GM12864 (cell line): ENCODE measurements around the gene GM2A.
"Not testable (repeated sequence)": the region's sequence is repeated elsewhere in the genome, so short reads cannot be mapped to it uniquely, and the experiment has no call there.

Experiments used
- DNase-seq: peaks from one replicate; pipeline ENCODE4 v3.0.0-alpha.2; 2011; ENCODE audit warnings: low read depth
- H3K4me3 ChIP-seq: 2 replicates; pipeline ENCODE4 v1.5.1; 2011; ENCODE audit warnings: mild to moderate bottlenecking, low read depth, low read length, control low read depth
- CTCF ChIP-seq: IDR thresholded peaks from 2 replicates; pipeline ENCODE4 v1.5.1; 2011; ENCODE audit warnings: low read depth, mild to moderate bottlenecking, moderate library complexity, low read length, control low read depth, inconsistent platforms; ENCODE audit errors: missing control alignments

GM2A gene

GRCh38 chr5:151227918-151228447 lies 25.0 kb upstream of the GM2A start:
- no peak for DNase-seq
- no peak for TF ChIP-seq CTCF
- H3K4me3 ChIP-seq: no peak overlapping the region

GRCh38 chr5:151228986-151229385 lies 24.0 kb upstream of the GM2A start:
- no peak for DNase-seq
- no peak for TF ChIP-seq CTCF
- H3K4me3 ChIP-seq: no peak overlapping the region

GRCh38 chr5:151230048-151230680 lies 22.8 kb upstream of the GM2A start:
- H3K4me3 ChIP-seq: no peak overlapping the region
- DNase-seq: no peak
- TF ChIP-seq CTCF: no peak

GRCh38 chr5:151231359-151231758 lies 21.6 kb upstream of the GM2A start:
- H3K4me3 ChIP-seq: no peak overlapping the region
- DNase-seq: no peak
- TF ChIP-seq CTCF: no peak

GRCh38 chr5:151233616-151234085 lies 19.3 kb upstream of the GM2A start:
- peak overlapping the region; percentile 18; the same call in 1 of the 2 replicates for H3K4me3 ChIP-seq
- TF ChIP-seq CTCF: no peak
- no peak for DNase-seq

- TF ChIP-seq CTCF: no peak
- no peak for DNase-seq
- H3K4me3 ChIP-seq: peak overlapping the region; percentile 8; the same call in 1 of the 2 replicates
Observed at GRCh38 chr5:151234476-151235238, 18.3 kb upstream of the GM2A start.

- H3K4me3 ChIP-seq: not testable (repeated sequence)
Observed at GRCh38 chr5:151235239-151235571, 17.8 kb upstream of the GM2A start.

More at GRCh38 chr5:151235239-151235571, 17.8 kb upstream of the GM2A start:
- not testable (repeated sequence) for DNase-seq
